HG03432 (cell line): Measurements from ENCODE around the gene ERV3-1.
"Not testable (repeated sequence)": the region's sequence is repeated elsewhere in the genome, so short reads cannot be mapped to it uniquely, and the experiment has no call there.

Experiments
- ATAC-seq: cut with Tn5 transposase; IDR thresholded peaks from one replicate; pipeline ENCODE4 v1.9.1; 2021; ENCODE audit warnings: mild to moderate bottlenecking, moderate library complexity; ENCODE audit not compliant: unreplicated experiment

Gene ERV3-1, protein sequence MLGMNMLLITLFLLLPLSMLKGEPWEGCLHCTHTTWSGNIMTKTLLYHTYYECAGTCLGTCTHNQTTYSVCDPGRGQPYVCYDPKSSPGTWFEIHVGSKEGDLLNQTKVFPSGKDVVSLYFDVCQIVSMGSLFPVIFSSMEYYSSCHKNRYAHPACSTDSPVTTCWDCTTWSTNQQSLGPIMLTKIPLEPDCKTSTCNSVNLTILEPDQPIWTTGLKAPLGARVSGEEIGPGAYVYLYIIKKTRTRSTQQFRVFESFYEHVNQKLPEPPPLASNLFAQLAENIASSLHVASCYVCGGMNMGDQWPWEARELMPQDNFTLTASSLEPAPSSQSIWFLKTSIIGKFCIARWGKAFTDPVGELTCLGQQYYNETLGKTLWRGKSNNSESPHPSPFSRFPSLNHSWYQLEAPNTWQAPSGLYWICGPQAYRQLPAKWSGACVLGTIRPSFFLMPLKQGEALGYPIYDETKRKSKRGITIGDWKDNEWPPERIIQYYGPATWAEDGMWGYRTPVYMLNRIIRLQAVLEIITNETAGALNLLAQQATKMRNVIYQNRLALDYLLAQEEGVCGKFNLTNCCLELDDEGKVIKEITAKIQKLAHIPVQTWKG

DNA sequence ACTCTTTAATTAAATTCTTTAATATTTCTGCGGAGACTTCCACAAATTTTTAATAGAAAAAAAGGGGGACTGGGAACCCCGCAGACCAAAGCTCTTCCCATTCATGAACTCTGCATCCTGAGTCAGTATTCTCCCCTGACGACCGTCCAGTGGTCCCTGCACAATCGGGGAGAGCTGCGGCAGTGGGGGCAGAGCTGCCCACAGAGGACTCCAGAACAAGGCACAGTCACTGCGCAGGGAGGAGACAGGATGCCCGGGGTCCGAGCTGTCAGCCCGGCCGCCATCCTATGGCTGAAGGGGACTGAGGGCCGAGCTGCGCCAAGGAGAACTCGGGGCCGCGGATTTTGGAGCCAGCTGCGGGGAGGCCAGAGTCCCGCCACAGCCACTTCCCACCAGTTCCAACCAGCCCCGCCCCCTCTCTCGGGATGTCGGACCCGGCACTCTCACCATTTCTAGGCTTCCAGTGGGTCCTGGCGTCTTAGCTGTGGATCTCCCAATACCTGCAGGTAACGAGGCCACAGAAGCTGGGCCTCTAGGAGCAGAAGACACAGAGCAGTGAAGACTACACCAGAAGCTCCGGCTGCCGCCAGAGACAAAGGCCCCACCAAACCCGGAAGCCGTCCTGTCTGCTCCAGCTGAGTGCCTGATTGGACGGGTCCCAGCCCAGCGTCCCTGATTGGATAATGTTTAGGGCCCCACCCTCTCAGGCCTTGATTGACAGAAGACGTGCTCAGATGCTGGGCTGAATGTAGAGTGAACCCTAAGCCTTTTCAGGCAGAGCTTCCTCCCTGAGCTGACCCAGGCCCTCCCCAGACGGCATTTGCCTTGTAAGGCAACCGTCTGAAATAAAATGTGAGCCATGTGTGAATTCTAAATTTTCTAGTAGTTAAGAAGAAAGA lies at the start of gene ERV3-1:
Gene ERV3-1, minus strand, starts transcription at position 594 of the 899 bp plus-strand sequence. CDS start 13,661 bp downstream, outside the sequence.
- ATAC-seq, result peak; percentile 100

DNA sequence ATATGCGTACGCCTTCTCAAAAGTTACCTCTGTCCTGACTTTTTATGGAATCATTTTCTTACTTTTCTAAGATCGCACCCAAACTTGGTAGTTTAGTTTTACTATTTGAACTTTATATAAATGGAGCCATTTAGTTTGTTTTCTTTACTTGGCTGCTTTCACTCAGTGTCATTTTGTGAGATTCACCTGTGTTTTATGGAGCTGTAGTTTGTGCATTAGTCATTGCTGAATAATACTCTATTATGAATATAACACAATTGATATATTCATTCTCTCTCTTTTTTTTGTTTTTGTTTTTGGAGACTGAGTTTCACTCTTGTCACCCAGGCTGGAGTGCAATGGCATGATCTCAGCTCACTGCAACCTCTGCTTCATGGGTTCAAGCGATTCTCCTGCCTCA lies 49.3 kb upstream of the ERV3-1 start:
- ATAC-seq, result not testable (repeated sequence)

DNA sequence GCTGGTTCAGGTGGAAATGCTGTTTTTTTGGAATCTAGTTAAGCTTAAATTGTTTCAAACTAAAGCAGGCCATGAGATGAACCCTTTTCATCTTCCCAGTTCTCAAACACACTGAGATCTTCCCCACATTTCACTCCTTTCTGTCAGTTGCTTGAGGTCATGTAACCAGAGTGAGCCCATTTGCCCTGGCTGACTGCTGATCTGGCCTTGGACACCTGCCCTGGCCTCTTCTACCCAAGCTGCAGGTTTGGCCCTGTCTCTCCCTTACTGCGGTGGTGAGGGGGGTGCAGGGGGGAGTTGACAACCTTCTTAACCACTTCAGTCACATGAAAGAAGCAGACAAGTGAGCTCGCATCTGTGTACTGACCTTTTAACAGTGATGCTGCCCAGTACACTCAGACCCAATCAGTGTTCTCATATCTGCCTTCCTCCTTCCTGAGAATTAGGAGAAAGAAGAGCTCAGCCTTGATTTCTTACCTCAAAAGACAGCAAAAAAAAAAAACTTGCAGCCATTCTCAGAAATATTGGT lies 48.0 kb upstream of the ERV3-1 start:
- not testable (repeated sequence) for ATAC-seq

DNA sequence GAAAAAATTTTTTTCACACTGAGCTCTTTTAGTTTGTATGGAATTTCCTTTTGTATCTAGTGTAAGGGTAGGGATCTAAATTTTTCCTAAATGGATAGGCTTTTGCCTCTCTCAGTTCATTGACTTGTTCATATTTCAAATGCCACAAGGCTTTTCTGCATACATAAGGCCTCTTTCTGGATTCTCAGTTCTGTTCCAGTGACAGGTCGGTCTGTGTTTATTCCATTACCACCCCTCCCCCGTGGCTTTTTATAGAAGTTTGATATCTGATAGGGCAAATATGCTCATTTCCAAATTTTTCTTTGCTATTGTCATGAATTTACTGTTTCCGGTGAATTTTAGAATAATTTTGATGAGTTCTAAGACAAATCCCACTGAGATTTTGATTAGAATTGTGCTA lies 45.2 kb upstream of the ERV3-1 start:
- ATAC-seq, result not testable (repeated sequence)

DNA sequence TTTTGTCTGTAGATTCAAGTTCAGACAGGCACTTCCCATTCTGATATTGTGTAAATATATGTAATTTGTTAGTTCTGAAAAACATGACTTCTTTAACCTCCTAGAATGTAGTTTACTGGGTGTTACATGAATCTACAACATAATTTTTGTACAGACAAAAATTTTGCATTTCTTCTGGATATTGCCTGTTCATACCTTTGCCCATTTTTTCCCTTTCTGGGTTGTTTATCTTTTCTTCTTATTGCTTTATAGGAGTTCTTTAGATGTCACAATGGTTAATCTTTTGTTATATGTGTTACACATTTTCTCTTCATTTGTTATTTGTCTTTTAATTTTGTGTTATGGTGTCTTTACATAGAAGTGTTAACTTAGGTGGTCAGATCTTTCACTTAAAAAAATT lies 44.7 kb upstream of the ERV3-1 start:
- ATAC-seq, result not testable (repeated sequence)

DNA sequence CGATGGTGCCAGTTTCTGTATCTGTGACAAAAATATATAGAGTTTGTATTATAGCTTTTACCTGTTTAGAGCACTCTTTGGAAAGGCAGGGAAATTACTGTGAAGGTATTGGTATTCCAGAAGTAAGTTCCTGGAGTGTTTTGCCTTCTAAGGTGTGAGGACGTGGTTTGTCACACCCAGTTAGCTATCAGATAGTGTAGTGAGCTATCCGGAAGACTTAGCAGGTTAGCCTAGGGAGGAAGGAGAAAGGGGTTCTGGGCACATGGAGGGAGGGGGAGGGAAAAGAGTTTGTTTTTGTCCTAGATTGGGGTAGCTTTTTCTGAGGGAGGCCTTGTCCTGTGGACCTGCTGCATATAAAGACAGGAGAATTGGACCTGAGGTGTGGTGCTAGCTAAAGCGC lies 39.8 kb upstream of the ERV3-1 start:
- not testable (repeated sequence) for ATAC-seq

DNA sequence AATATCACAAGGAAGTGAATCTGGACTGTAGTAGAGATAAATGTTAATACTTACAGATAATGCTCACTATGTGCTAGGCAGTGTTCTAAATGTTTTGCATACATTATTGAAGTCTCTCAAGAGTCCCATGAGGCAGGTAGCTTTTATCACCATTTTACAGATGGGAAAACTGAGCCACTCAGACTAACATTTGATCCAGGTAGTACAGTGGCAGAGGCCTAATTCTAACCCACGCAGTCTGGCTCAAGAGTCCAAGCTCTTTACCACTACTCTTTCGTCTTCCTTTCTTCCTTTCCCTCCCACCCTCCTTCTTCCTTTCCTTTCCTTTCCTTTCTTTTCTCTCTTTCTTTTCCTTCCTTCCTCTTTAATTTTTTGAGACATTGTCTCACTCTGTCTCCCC lies 39.1 kb upstream of the ERV3-1 start:
- not testable (repeated sequence) for ATAC-seq

DNA sequence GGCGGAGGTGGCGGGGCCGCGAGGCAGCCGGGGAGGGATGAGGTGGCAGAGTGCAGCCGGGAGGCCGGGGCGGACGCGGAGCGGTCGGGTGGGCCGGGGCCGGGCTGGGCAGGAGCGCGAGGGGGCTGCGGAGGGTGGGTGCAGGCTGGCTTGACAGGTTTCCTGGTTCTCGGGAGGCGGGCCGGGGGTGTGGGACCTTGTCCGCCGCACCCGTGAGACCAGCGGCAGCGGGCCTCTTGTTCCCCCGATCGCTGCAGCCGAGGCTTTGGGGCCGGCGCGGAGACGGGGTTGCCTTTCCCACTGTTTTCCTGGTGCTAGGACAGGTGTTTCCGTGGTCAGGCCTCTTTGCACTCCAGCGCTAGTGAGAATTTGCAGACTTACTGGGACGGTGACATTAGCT lies 32.3 kb upstream of the ERV3-1 start:
- ATAC-seq, result peak; percentile 24

DNA sequence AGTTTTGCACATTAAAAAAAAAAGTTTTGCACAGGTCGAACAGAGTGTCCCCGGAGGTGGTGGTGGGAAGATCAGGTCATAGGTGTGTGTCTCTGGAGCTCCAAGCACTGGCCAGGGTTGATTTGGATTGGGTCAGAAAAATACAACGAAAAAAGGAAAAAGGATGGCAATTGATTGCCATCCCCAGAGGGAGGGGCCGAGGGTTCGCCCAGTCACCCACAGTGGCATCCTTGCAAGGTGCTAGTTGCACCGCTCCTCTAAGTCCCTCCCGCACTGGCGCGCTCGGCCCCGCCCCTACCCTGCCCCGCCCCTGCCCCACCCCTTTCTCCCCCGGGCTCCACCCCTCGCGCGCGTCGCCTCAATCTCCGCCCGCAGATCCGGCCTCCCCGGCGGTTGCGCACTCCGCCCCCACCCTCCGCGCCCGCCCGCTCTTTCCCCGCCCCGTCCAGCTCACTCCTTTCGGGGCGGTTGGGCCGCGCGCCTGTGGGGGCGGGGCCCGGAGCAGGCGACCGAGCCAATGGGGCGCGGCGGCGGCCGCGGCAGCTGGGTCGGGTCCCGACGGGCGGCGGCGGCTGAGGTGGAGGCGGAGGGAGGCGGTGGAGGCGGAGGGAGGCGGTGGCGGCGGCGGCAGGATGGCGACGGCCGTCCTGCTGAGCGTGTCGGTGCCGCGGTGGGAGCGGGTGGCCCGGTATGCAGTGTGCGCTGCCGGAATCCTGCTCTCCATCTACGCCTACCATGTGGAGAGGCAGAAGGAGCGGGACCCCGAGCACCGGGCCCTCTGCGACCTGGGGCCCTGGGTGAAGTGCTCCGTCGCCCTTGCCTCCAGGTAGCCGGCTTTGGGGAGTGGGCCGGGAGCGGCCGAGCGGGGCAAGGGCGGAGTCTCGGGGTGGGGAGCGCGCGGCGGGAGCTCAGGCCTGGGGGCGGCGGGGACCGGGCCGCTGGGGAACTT lies 31.5 kb upstream of the ERV3-1 start:
- peak; percentile 84 for ATAC-seq

DNA sequence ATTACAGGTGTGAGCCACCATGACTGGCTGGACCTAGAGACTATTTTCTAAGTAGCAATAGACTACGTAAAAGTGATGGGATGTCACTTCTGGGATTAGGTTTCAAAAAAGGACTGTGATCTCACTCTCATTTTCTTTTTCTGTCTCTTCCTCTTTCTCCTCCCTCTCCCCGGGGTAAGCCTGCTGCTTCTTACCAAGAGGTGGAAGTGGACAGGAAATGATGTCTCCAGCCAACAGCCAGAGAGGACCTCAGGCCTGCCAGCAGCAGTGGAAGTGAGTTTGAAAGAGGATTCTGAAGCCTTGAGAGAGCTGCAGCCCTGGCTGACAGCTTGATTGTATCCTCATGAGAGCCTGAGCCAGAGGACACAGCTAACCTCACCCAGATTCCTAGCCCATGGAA lies 30.0 kb upstream of the ERV3-1 start:
- not testable (repeated sequence) for ATAC-seq

DNA sequence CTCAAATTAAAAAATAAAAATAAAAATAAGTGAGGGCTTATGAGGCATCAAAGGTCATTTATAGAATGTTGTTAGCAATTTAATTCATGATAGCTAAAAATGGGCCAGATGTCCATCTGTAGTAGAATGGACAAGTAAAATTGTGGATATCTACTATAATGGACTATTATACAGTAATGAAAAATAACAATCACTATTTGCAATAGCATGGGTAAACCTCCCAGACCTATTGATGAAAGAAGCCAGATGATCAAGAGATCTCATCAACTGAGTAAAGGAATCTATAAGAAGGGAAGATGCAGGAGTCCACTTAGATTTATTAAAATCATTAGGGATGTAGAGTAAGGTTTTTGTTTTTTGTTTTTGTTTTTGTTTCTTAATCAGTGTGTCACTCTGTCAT lies 29.0 kb upstream of the ERV3-1 start:
- not testable (repeated sequence) for ATAC-seq

DNA sequence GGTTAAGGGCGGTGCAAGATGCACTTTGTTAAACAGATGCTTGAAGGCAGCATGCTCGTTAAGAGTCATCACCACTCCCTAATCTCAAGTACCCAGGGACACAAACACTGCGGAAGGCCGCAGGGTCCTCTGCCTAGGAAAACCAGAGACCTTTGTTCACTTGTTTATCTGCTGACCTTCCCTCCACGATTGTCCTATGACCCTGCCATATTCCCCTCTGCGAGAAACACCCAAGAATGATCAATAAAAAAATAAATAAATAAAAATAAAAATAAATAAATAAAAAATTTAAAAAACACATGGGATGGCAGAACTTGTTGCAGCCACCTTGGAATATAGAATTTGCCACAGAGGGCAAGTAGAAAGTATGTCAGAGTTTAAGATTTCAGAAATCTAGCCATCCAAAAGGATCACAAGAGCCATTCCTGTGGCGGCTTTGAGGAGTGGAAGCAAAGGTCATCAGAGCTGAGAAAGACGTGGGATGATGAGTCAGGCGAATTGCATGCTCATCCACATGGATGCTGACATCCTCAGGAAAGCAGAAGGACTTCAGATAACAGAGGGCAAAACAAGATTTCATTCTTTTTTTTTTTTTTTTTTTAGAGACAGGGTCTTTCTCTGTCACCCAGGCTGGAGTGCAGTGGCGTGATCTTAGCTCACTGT lies 27.8 kb upstream of the ERV3-1 start:
- not testable (repeated sequence) for ATAC-seq

DNA sequence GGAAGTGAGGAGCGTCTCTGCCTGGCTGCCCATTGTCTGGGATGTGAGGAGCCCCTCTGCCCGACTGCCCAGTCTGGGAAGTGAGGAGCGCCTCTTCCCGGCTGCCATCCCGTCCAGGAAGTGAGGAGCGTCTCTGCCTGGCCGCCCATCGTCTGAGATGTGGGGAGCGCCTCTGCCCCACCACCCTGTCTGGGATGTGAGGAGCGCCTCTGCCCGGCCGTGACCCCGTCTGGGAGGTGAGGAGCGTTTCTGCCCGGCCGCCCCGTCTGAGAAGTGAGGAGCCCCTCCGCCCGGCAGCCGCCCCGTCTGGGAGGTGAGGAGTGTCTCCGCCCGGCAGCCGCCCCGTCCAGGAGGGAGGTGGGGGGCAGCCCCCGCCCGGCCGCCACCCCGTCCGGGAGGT lies 26.9 kb upstream of the ERV3-1 start:
- ATAC-seq, result not testable (repeated sequence)

DNA sequence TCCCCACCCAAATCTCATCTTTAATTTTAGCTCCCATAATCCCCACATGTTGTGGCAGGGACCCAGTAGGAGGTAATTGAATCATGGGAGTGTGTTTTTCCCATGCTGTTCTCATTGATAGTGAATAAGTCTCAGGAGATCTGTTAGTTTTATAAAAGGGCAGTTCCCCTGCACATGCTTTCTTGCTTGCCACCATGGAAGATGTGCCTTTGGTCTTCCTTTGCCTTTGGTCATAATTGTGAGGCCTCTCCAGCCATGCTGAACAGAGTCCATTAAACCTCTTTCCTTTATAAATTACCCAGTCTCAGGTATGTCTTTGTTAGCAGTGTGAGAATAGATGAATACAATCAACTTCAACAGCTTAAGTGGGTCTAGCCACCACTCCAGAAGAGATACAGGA lies 18.5 kb upstream of the ERV3-1 start:
- not testable (repeated sequence) for ATAC-seq

DNA sequence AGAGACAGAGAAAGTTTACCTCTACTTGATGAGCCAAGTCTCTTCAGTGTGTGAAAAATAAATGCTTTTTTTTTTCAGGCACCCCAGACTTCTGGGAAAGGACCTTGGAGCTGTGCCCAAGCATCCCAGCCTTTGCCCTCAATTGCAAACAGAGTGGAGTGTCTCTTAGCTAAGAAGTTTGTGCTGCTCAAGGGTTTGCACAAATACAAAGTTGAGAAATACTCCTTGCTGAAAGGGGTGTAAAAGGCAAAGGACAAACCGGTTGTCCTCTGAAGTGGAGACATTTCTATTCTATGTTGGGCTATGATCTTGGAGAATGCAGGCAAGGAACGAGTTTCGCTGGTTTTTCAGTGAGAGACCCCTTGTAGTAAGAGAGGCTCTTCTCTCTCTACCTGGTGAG lies 14.5 kb upstream of the ERV3-1 start:
- not testable (repeated sequence) for ATAC-seq

DNA sequence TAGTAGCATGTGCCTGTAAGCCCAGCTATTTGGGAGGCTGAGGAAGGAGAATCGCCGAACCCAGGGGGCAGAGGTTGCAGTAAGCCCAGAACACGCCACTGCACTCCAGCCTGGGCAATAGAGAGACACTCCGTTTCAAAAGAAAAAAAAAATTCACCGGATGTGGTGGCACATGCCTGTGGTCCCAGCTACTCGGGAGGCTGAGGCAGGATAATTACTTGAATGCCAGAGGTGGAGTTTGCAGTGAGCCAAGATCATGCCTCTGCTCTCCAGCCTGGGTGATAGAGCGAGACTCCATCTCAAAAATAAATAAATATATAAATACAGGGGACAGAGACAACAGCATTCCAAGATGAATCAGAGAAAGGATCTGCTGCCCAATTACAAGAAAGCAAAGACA lies 3.4 kb upstream of the ERV3-1 start:
- not testable (repeated sequence) for ATAC-seq

DNA sequence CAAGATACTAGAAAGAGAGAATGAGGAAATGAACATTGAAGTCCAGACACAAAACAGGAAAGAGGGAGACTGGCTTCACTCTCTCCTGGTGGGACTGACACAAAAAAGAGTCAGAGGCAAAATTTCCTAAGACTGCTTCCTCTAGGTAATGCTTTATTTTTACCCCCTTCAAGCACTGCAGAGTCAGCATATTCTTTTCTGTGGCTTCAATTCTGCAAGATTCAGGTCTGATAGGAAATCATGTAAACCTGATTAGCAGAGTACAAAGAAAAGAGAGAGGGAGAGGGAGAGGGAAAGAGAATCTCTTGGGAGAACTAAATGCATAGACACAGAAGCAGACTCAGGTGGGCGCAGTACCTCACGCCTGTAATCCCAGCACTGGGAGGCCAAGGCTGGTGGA lies 2.9 kb upstream of the ERV3-1 start:
- ATAC-seq, result not testable (repeated sequence)

DNA sequence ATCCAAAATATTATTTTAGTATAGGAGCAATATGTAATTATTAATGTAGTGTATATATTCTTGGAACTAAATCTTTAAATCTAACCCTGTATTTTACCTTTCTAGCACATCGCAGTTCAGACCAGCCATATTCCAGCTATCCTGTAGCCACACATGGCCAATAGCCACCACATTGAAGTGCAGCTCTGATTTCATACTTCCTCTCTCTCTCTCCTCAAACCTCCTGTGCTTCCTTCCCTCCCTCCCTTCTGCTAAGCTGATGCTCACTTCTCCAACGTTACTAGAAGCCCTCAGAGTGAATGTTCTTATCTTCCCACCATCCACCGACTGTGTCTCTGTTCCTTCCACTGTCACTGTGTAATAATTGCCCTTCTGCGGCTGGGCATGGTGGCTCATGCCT lies 549 bp upstream of the ERV3-1 start:
- ATAC-seq, result not testable (repeated sequence)

DNA sequence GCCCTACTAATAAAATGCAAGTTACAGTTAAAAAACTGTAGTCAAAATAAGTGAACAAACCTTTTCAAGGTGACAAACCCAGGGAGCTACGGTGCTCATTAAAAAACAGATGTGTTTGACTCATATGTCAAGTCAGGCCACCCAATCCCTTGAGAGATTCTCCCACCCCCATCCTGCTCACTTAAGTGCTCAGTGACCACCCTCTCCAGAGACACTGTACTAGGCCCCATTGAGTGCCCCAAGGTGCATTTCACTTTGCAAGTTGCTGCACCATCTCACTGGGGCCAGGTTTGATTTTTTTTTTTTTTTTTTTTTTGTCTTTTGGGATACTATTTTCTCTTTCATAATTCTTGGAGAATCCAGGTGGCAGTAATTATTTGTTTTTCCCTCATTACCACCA lies 1.9 kb downstream of the ERV3-1 start:
- ATAC-seq, result no peak
